GM12878 (cell line): ENCODE data around the gene FAM185A.
"Not testable (repeated sequence)": the region's sequence is repeated elsewhere in the genome, so short reads cannot be mapped to it uniquely, and the experiment has no call there.

Experiments
- CTCF ChIP-seq, 3 experiments: IDR thresholded peaks in 2 of 3; conservative IDR thresholded peaks in 1 of 3; 2 replicates each; pipeline ENCODE4 v1.5.1; 2011; ENCODE audit warnings: low read depth in 3 of 3, low read length in 3 of 3, mild to moderate bottlenecking in 3 of 3, control low read depth in 2 of 3, moderate library complexity in 2 of 3, inconsistent platforms in 1 of 3, mixed read lengths in 1 of 3; ENCODE audit not compliant: control insufficient read depth in 2 of 3, insufficient read depth in 1 of 3; ENCODE audit errors: extremely low read depth in 1 of 3
- EP300 ChIP-seq, 2 experiments: fragments of 150-350 bp in 1 of 2; IDR thresholded peaks; 2 replicates each; pipeline ENCODE4 v1.6.1; 2011 to 2012; ENCODE audit warnings: low read depth in 2 of 2, low read length in 2 of 2, borderline replicate concordance in 1 of 2, improper control_type of control experiment in 1 of 2, inconsistent platforms in 1 of 2; ENCODE audit not compliant: control insufficient read depth in 1 of 2
- EZH2 ChIP-seq: IDR thresholded peaks from 2 replicates; pipeline ENCODE4 v1.6.1; 2012; ENCODE audit warnings: low read depth, mild to moderate bottlenecking, control low read depth, inconsistent platforms, low read length, borderline replicate concordance; ENCODE audit not compliant: control insufficient read depth
- NBN ChIP-seq: fragments of 450-650 bp; IDR thresholded peaks from 2 replicates; pipeline ENCODE4 v1.6.1; 2016
- SIN3A ChIP-seq: IDR thresholded peaks from 2 replicates; pipeline ENCODE4 v1.6.1; 2012; ENCODE audit warnings: low read depth, low read length, improper control_type of control experiment
- SP1 ChIP-seq: IDR thresholded peaks from one replicate; pipeline ENCODE4 v1.6.1; 2011; ENCODE audit warnings: low read depth, low read length
- ZBTB40 ChIP-seq: fragments of 450-650 bp; IDR thresholded peaks from 2 replicates; pipeline ENCODE4 v1.6.1; 2016; ENCODE audit warnings: mild to moderate bottlenecking, moderate library complexity, borderline replicate concordance

- not testable (repeated sequence) for TF ChIP-seq SIN3A; CTCF (IDR thresholded peaks at IDR 0.05 in 2 of 3, conservative IDR thresholded peaks at IDR 0.05 in 1 of 3; ENCODE audit: control insufficient read depth in 2 of 3, extremely low read depth in 1 of 3, insufficient read depth in 1 of 3, low read depth in 3 of 3, low read length in 3 of 3); NBN; SP1; EZH2; EP300 (IDR thresholded peaks at IDR 0.05; ENCODE audit: borderline replicate concordance in 1 of 2, control insufficient read depth in 1 of 2, low read depth in 2 of 2, low read length in 2 of 2); ZBTB40
These were observed 30.3 kb upstream of the FAM185A start for GRCh38 chr7:102718491-102718890.
